ENCODE measurements around the gene SREK1.

SREK1 gene

DNA sequence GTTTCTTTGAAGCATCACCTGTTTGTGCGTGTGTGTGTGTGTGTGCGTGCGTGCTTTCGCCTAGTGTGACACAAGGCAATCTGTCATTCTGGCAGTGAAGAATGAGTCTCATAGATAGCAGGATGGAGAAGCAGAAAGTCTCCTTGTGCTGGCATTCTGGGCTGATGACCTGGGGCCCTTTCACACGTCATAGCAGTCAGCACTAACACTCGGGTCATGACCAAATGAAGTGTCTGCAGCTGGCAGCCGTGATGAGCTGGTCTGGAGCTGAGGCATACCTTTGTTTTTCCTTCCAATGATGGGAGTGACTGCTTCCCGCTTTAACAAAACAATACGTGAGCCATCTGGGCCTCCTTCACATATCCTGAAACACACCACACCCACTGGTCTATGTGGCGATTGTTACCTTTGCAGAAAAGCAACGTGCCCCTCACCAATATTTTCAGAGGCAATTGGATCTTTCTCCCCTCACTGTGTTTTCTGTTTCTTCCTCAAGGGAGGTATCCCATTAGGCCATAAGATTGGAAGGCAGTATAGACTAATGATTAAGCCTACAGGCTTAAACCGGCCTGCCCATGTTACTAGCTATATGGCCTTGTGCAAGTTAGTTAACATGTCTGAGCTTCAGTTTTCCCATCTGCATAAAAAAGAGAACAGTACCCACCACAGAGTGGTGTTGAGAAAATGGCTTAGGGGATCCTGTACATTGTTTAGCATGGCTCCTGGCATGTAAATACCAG, 88.8 kb downstream of the SREK1 start:
- DNase-seq (ENCODE audit: extremely low read depth, insufficient read length), result no peak
- peaks cover 2% of the 10 kb centered on the region; the same call in 1 of the 2 replicates for H3K27me3 ChIP-seq (replicated peaks; ENCODE audit: control insufficient read depth, insufficient read depth, low read length)
- no peaks in the 10 kb centered on the region for H3K36me3 ChIP-seq (ENCODE audit: control insufficient read depth, insufficient read depth, low read length)
- TF ChIP-seq, protein P1, sequence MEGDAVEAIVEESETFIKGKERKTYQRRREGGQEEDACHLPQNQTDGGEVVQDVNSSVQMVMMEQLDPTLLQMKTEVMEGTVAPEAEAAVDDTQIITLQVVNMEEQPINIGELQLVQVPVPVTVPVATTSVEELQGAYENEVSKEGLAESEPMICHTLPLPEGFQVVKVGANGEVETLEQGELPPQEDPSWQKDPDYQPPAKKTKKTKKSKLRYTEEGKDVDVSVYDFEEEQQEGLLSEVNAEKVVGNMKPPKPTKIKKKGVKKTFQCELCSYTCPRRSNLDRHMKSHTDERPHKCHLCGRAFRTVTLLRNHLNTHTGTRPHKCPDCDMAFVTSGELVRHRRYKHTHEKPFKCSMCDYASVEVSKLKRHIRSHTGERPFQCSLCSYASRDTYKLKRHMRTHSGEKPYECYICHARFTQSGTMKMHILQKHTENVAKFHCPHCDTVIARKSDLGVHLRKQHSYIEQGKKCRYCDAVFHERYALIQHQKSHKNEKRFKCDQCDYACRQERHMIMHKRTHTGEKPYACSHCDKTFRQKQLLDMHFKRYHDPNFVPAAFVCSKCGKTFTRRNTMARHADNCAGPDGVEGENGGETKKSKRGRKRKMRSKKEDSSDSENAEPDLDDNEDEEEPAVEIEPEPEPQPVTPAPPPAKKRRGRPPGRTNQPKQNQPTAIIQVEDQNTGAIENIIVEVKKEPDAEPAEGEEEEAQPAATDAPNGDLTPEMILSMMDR (IDR thresholded peaks at IDR 0.05; ENCODE audit: insufficient read depth, low read length, poor library complexity, severe bottlenecking), result no peak
- no peak overlapping the region for H3K4me3 ChIP-seq (replicated peaks; ENCODE audit: low read depth, low read length)

Data from GM06990 (cell line).